CD4-positive, alpha-beta T cell treated with Interleukin-1 beta for 1 hour (primary cell): ENCODE measurements around the gene NFYC.
A peak's percentile ranks its signal among the peaks of the same experiment; 100 is the strongest.

Experiments used
- DNase-seq, 2 donors: peaks; one replicate each; pipeline ENCODE4 v3.0.0-alpha.2; 2020 to 2022

NFYC gene

DNA sequence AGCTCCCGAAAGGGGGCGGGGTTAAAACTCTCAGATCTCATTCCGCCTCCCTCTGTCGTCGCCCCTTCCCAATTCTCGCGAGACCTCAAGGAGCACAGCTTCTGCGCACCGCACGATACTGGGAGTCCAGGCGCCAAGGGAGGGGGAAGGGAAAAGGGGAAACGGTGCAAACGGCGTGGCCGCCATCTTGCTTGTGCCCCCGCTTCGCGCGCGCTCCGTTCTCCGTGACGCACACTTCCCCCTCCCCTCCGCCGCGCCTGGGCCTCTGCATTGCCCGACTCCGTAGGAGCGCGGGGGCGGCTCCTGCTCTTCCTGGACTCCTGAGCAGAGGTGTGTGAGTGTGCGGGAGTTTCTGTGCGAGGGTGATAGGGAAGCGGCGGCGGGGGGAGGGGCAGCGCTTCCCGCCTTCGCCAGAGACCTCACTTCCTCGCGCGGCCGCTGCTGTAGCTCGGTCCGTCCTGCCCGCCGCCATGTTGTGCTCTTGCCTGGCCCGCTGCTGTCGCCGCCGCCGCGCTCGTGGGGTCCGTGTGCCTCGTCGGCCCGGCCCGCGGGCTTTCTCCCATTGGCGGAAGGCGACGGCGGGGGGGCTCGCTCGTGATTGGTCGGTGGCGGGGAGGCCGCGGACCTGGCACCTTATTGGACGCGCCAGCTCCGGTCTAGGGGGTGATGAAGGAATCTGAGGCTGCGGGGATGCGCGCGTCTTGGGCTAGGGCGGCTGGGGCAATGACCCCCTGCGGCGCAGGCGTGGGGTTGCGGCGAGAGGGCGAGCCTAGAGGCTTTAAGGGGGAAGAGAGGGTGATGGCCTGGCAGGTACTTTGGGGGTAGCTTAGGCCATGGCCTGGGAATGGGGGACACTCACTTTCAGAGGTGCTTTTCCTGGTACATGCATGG, at the start of gene NFYC:
TSS of gene NFYC (plus strand) at position 167 of the 891 bp plus-strand sequence. CDS start 47,140 bp downstream, outside the sequence.
- peak; percentile 97 to 98 for DNase-seq

DNA sequence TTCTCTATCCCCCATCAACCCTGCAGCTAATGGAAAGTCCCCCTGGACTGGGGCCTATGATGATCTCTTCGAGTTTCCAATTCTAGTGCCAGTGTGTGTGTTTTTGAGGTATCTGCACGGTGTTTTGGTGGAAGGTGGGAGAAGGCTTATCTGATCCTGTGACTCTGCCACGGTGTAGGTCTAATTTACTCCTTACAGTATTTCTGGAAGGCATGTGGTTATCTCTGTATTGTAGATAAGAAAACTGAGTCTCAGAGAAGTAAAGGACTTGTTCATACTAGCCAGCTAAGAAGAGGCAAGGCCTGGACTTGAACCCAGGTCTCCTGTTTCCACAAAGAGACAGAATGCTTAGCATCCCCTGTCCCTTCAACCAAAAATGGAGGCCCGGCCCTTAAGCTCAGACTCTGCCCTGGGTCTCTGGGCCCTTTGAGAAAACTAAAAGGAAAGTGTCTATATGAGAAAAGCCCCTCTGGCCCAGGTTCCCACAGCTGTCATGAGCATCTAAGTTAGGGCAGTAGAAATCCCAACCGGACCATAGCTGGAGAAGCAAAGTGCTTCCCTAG, 46.3 kb upstream of the NFYC start:
- DNase-seq, result no peak

DNA sequence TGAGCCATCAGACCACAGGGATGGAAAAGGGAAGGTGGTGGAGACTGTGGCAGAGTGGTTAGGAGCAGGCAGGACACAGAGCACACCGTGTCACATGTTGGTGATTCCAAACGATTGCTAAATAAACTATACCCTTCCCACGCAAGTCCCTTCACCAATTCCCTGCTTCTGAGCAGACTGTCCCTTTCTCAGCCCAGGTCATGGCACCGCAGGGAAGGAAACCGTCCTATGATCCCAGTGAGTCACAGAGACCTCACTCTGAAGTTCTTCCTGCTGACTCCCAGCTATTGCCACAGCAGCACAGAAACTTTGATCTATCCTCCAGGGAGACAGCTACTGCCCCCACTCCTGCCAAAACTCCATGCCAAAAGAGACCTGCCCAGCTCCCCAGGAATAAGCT, 45.2 kb upstream of the NFYC start:
- DNase-seq, result no peak

DNA sequence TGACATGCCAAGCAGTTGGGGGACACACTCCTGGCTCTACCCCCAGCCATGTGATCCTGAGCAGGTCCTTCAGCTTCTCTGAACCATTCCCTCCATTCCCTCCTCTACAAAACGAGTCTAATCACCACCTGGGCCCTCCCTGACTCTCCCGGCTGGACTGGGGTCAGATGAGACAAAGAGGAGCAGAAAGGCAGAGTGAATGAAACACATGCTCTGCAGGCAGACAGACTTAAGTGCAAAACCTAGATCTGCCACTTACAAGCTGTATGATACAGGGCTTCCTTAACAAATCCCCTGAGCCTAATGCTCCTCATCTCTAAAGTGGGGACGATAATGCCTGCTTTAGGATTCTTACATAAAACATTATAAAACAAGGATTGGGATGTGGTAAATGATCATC, 43.3 kb upstream of the NFYC start:
- DNase-seq, result no peak

DNA sequence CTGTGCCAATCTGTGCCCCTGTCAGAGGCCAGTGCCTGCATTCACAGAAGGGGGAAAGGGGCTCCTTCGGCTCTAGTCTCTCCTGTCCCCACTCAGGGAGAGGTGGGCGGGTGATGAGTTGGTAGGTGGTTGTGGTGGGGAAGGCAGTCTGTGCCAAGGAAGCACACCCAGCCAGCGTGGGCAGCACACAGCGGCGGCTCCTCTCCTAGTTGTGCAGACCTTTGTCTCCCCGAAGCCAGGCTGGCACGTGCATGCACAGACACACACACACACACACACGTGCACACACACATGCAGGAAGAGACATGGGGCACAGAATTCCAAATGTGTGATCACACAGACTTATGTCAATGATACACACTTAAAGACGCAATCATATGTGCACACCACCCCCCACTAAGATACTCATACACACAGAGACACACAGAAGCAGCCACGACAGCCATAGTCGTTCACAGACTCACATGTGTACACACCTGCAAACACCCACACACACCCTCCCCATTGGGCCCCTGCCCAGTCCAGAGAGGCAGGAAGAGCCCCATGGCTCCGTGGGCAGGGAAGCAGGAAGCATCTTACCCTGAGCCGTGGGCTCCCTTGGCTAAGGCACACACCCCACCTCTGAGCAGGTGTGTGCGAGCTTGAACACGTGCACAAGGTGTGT, 42.4 kb upstream of the NFYC start:
- no peak for DNase-seq

DNA sequence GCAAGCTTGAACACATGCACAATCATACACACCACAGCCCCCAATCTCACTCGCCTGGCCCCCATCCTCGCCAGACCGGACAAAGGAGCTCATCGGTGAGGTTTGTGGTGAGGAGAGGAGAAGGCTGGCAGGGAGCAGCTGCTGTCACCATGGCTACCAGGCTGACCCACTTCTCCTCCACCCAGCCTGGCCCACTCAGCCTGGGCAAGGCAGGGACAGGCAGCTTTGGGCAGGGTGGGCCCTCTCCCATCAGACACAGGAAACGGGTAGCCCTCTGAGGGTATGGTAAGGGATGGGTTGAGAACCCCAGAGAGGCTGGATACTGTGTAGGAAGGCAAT, 41.9 kb upstream of the NFYC start:
- no peak for DNase-seq

DNA sequence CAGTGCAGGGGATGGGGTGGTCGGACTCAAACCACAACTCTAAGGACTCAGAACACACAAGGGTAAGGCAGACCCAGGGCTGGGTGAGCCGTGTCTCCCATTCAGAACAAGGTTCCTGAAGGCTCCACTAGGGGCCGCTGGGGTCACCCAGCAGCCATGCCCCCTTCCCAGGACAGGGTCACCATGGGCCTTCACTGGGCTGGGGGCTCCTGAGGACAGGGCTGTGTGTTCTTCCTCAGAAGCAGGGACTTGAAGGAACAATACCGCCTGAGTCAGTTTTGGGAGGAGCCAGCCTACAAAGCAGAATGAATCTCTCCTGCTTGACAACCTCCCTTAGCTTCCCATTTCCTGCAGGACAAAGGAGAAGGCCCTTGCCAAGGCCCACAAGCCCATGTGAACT, 41.4 kb upstream of the NFYC start:
- no peak for DNase-seq

DNA sequence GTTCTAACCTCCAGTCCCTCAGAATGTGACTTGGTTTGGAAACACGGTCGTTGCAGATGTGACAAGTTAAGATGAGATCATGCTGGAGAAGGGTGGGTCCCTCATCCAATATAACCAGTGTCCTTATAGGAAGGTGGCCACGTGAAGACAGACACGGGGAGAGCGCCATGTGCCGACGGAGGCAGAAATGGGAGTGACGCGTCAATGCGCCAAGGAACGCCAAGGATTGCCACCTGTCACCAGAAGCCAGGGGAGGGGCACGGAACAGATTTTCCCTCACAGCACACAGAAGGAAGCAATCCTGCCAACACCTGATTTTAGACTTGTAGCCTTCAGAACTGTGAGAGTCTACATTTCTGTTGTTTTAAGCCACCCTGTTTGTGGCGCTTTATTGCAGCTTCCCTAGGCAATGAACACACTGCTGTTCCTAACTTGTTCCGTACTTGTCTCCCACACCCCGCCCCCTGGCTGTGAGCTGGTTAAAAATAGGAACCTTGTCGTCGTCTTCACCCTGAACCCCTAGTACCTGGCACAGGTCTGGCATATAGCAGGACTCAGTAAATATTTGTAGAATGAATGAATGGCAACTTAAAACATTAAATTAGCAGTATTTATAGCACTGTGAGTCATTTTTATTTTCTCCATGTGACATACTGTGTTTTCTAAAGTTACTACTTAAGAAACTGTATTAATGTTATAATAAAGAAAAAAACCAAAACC, 40.2 kb upstream of the NFYC start:
- no peak for DNase-seq

DNA sequence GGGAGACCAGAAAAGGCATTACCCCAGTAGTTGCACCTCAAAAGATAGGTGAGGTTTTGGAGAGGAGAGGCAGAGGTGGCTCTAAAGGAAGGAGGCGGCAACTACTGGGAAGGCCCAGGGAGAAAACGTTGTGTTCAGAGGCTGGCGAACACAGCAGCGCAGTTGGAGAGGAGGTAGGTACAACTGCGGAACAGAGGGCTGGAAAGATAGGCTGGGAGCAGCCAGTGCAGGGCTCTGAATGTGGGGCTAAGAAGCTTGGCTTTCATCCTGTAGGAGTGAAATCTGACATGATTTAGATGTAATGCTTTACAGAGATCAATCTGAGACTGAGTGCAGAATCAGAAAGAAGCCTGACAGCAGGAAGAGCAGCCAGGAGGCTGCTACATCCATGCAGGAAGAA, 39.0 kb upstream of the NFYC start:
- no peak for DNase-seq

DNA sequence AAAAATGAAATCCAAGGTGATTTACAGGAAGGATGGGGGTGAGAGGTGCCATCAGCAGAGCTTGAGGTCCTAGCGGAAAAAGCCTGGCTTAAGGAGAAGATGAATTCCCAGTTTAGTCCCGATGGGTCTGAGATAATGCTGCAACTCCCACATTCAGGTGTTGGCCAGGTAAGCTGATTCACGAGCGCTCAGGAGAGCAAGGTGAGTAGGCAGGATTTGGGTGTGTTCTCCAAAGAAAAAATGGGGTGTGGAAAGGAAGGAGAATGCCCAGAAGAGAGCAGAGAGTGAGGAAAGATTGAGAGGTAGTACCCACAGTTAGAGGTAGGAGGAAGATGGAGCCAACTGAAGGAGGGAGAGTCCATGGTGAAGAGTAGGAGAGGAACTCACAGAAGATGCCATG, 38.5 kb upstream of the NFYC start:
- DNase-seq, result no peak

DNA sequence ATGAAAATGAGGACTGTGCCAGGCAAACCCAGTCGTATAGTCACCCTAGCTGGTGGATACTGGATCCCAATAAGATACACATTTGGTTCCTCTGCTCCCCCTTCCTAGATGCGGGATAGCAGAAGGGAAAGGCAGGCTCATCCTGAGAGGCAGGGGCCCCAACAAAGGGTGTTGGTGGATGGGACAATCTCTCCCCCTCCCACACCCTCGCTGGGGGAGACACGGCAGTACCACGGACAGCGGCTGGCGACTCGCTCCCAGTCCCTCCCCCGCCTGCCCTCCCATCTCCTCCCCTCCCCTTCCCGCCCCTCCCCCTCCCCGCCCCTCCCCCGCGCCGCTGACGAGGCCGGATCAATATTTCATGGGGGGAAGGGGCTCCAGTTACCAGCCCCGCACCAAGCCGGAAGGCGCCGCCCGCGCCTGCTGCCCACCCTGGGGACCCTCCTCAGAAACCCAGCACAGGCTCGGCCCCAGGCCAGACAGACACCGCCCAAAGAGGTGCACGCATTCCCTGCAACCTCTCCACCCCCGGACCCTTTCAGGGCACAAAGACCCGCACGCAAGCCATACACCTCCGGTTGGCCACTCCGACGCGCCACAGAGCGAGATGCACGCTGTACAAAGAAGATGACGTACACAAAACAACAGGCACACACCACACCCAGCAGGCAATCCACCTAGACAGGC, 37.5 kb upstream of the NFYC start:
- DNase-seq, result no peak

DNA sequence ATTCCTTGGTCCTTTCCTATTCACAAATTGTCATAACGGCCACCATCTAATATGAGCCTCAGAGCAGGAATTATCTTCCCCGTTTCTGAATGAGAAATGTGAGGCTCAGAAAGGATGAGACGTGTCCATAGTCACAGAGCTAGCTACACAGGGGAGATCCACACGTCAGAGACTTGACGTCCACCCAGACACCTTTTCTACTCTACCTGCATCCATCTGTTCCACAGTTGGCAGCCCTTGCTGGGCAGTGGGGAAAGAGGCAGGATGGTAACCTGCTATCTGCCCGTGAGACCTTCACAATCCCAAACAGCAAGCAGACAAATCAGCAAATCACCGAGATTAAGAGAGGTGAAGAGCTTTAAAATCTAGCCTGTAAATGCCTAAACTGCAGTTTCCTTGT, 34.5 kb upstream of the NFYC start:
- no peak for DNase-seq

DNA sequence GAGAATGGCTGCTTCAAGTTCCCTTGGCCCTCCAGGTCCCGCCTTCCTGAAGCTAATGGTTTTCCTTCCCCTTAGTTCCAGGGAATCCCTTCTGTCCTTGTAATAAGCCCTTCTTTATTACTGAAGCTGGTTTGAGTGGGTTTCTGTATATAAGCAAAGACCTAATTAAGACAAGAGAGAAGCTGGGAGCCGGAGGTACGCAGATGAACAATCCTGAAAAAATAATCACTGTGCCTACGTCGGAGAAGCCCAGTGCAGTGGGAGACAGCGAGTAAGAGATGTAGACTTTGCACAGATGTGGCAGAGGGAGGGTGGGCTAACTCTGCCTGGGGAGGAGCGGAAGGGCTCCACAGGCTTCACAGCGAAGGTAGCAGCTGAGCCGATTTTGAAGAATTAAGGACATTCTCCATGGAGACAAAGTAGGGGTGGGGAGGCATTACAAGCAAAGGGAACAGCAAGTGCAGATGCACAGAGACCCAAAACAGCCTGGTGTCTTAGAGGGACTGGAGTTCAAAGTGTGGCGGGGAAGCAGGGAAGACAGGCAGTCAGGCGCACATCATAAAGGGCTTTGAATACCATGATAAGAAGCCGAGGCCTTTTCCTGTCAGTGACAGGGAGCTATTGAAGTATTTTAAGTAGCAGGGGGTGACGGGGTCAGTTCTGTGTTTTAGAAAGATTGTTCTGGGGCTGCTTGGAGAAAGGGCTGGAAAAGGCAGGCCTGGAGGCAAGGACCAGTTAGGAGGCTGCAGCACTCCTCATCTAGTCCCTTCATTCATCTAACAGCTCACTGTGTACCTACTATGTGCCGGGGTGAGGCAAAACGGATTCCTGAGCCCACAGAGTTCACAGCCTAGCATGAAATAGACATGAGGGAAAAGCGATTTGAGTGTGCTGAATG, 32.5 kb upstream of the NFYC start:
- no peak for DNase-seq

DNA sequence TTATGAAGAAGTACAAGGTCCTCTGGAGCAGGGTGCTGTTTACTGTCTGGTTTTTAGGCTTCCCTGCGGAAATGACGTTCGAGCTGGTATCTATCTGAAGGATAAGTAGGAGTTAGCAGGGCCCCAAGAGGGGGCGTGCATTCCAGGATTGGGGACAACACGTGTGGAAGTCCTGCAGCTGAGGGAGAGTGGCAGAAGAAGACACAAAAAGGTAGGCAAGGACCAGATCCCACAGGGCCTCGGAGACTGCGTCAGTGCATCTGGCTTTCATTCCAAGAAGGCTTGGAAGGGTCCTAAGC, 31.9 kb upstream of the NFYC start:
- DNase-seq, result no peak

DNA sequence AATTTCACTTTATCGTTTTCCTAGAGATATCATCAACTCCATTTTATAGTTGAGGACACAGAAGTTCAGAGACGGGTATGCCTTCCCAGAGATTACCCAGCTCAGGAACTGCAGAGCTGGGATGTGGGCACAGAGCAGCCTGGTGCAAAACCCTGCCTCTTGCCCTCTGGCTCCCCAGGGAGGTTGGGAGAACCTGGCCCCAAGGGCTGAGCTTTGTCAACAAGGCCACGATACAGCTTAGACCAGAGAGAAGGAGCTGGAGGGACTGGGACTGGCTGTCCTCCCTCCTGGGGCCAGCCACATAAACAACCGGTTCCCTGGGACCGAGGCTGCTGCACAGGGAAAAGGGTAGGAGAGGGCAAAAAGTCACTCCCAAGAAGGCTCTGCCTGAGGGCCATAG, 29.8 kb upstream of the NFYC start:
- no peak for DNase-seq

DNA sequence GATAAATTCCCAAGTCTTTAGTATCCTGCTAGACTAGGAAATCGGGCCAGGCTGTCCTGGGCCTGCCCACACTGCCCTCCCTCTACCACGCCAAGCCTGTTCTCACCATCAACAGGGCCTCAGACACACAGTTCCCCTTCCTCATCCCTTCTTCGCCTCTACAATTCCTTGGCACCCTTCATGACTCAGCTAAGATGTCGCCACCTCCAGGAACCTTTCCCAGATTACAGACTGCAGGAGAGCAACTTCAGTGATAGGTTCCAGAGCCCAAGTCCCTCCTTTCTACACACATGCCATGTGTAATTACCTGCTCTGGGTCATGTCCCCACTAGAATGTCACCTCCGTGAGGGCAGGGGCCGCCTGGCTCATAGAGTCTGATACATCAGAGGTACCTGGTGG, 29.4 kb upstream of the NFYC start:
- DNase-seq, result no peak

DNA sequence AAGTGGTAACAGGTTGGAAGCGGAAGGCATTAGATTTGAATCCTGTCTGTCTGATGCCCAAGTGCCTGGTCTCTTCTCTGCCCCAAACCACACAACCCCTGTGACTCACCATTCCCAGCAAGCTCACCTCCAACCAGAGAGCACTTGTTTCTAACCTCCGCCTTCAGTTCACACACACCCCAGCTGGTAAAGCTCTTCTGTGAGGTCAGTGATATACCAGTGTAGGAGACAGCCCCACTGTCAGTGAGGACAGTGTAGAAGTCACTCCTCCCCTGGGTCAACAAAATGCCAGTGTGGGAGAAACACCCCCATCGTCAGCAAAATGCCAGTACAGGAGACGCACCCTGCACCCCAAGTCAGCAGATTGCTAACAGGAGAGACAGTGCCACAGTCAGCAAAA, 28.6 kb upstream of the NFYC start:
- DNase-seq, result no peak

DNA sequence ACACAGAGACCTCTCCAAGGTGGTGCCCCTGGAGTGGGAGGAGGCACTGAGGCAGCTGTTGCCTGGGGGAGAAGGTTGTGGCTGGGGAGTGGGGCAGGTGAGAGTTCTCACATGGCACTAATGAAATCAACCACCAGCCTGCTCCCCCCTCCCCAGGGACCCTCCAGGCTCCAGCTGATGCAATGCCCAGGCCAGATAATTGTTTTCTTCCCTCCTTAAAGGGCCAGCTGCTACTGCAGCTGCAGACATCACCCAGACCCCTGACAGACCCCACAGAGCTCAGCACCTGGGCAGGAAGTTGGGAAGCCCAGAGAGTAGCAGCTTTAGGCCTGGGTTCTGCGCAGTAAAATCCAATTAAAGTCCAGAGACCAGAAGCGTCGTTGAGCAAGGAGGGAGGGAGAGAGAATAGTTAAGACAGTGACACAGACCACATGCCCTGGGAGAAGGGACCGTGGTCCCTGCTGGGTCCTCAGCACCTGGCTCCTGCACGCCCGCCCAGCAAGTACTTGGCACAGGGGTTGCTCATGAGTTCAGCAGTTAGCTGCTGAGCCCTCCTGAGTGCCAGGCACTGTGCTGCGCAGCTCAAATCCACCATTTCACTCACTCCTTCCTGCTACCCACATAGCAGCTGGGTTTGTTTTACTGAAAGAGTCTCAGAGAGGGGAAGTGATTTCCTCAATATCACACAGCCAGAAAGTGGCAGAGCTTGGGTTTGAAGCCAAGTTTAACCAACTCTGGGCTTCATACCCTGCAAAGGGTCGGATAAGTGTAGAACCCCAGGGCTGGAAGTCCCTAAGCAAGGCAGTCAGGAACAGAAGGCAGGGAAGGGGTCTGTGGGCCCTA, 28.0 kb upstream of the NFYC start:
- no peak for DNase-seq

DNA sequence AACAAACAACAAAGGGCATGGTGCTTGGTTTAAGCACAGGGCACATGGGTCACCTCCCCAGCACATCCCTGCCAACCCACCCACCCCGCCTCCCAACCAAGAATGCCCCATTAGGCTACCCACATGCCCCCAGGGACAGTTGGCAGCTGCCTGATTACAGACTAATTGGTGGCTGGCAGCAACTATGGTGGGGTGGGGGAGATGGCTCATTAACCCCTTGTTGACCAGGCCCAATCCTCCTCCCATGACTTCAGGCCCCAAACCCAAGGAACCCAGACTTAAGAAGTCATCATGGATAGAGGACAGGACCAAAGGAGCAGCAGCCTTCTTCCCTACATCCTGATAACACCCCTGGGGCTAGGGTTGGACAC, 27.4 kb upstream of the NFYC start:
- DNase-seq, result no peak

DNA sequence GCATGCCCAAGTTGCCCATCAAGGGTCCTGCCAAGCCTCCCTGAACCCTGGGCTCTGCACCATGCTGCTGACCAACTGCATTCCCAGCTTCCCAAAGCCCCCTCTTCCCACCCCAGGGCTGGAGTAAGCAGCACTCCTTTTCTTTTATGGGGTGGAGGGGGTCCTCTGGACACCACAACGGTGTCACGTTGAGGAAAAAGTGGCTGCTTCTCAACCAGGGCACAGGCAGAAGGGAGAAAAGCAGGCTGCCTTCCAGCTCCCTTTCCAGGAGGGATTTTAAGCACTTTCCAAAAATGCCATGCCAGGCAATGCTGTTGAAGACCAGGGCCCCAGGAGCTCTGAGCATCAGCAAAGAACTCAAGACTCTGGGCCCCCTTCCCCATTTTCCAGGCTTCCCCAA, 26.7 kb upstream of the NFYC start:
- no peak for DNase-seq
